HepG2 (cell line): ENCODE measurements around the gene MCU. TPM values are rescaled to one million over a fixed set of nuclear protein-coding genes. Genes with fewer than 3 reads are reported as not detected.

Experiments
- ATAC-seq: fragments of 200-7000 bp; cut with Tn5 transposase; 3 replicates; pipeline ENCODE4 v1.9.1; 2020; ENCODE audit warnings: mild to moderate bottlenecking, moderate library complexity
- BruUV-seq: library from RNA; stranded (reverse); fragments of 400-500 nt; replicated peaks from 2 replicates; lab custom pipeline; 2021; lab: Mats Ljungman, UMichigan
- CTCF ChIA-PET: fragments of 300-600 bp; formaldehyde crosslinking; extraction: SDS; loops from one replicate; lab custom pipeline; 2021; ENCODE audit warnings: low total read pairs, inconsistent platforms, low intra/inter-chr PET ratio; lab: Yijun Ruan, JAX
- POLR2A ChIA-PET: fragments of 350-600 bp; sonication (Branson Sonifier 250); formaldehyde crosslinking; loops from one replicate; lab custom pipeline; 2020; ENCODE audit warnings: antibody characterized with exemption, inconsistent platforms; lab: Yijun Ruan, JAX
- DNase-seq: peaks from one replicate; pipeline ENCODE4 v3.0.0-alpha.2; 2015; ENCODE audit warnings: low spot score
- FAIRE-seq: peaks from 3 replicates; lab custom pipeline; 2011; peaks lifted over from hg19 to GRCh38; lab: Jason Lieb, UNC
- H2AFZ ChIP-seq: one replicate; pipeline ENCODE4 v1.6.1; 2011; ENCODE audit warnings: low read length, inconsistent platforms
- H3K27ac ChIP-seq: fragments of 300-600 bp; 3 replicates; pipeline ENCODE4 v1.8.0; 2011; ENCODE audit warnings: mixed run types, mild to moderate bottlenecking, mixed read lengths, low read length, inconsistent platforms; ENCODE audit not compliant: insufficient read depth; ENCODE audit errors: extremely low read length
- H3K27me3 ChIP-seq, 2 experiments: fragments of 200-600 bp in 1 of 2; 2 replicates in 1 of 2; 3 replicates in 1 of 2; pipeline versions ENCODE4 v1.6.0 to v1.8.0; 2011; ENCODE audit warnings: low read length in 2 of 2, mild to moderate bottlenecking in 2 of 2, moderate library complexity in 2 of 2, inconsistent platforms in 1 of 2; ENCODE audit not compliant: insufficient read depth in 2 of 2, control insufficient read depth in 1 of 2
- H3K36me3 ChIP-seq, 2 experiments: fragments of 200-600 bp in 1 of 2; replicated peaks in 1 of 2; 2 replicates in 1 of 2; 3 replicates in 1 of 2; pipeline versions ENCODE4 v1.5.1 to v1.8.0; 2011; ENCODE audit warnings: low read length in 2 of 2, inconsistent platforms in 1 of 2; ENCODE audit not compliant: insufficient read depth in 2 of 2, control insufficient read depth in 1 of 2
- H3K4me1 ChIP-seq: 2 replicates; pipeline ENCODE4 v1.5.1; 2012; ENCODE audit warnings: low read length, inconsistent platforms; ENCODE audit not compliant: insufficient read depth
- H3K4me2 ChIP-seq: 2 replicates; pipeline ENCODE4 v1.6.0; 2011; ENCODE audit warnings: low read depth, low read length, inconsistent platforms
- H3K4me3 ChIP-seq, 3 experiments: fragments of 200-600 bp in 1 of 3; sonication (generic), shearing (Covaris generic) in 1 of 3; replicated peaks in 1 of 3; 2 replicates each; pipeline ENCODE4 v1.5.1; 2011 to 2016; ENCODE audit warnings: low read length in 3 of 3, inconsistent platforms in 2 of 3, low read depth in 2 of 3, mild to moderate bottlenecking in 2 of 3, control low read depth in 1 of 3, mixed read lengths in 1 of 3; ENCODE audit not compliant: insufficient read depth in 1 of 3
- H3K79me2 ChIP-seq: one replicate; pipeline ENCODE4 v1.6.1; 2011; ENCODE audit warnings: low read length, inconsistent platforms; ENCODE audit not compliant: insufficient read depth
- H3K9ac ChIP-seq: 2 replicates; pipeline ENCODE4 v1.6.0; 2011; ENCODE audit warnings: mild to moderate bottlenecking, low read depth, low read length, inconsistent platforms; ENCODE audit not compliant: insufficient read depth
- H3K9me3 ChIP-seq: 2 replicates; pipeline ENCODE4 v1.5.1; 2012; ENCODE audit warnings: mild to moderate bottlenecking, low read length
- H4K20me1 ChIP-seq: 2 replicates; pipeline ENCODE4 v1.6.0; 2011; ENCODE audit warnings: inconsistent platforms, mild to moderate bottlenecking, low read length, moderate library complexity; ENCODE audit not compliant: insufficient read depth
- FOXC1 ChIP-seq: sonication (generic); formaldehyde crosslinking; IDR thresholded peaks from 2 replicates; pipeline ENCODE4 v1.8.0; 2022; ENCODE audit warnings: mild to moderate bottlenecking, missing genetic modification reagents, borderline replicate concordance
- GZF1 ChIP-seq: sonication (generic); formaldehyde crosslinking; IDR thresholded peaks from 2 replicates; pipeline ENCODE4 v1.5.1; 2020; ENCODE audit warnings: mild to moderate bottlenecking, missing genetic modification reagents
- MAFF ChIP-seq: IDR thresholded peaks from 2 replicates; pipeline ENCODE4 v1.6.1; 2011; ENCODE audit warnings: low read depth, low read length, improper control_type of control experiment
- MXD4 ChIP-seq: IDR thresholded peaks from 2 replicates; pipeline ENCODE4 v1.6.1; 2016; ENCODE audit warnings: mild to moderate bottlenecking, missing biosample characterization, missing genetic modification reagents
- RARG ChIP-seq: sonication (generic); formaldehyde crosslinking; IDR thresholded peaks from 2 replicates; pipeline ENCODE4 v1.4.0; 2020; ENCODE audit warnings: low read depth, mild to moderate bottlenecking, missing genetic modification reagents
- ZIK1 ChIP-seq: sonication (generic); formaldehyde crosslinking; IDR thresholded peaks from 2 replicates; pipeline ENCODE4 v1.5.0; 2020; ENCODE audit warnings: mild to moderate bottlenecking, low read depth, missing genetic modification reagents, borderline replicate concordance
- ZNF143 ChIP-seq: sonication (generic); formaldehyde crosslinking; IDR thresholded peaks from 2 replicates; pipeline ENCODE4 v1.4.0; 2020; ENCODE audit warnings: missing genetic modification reagents
- ZNF678 ChIP-seq: sonication (generic); formaldehyde crosslinking; IDR thresholded peaks from 2 replicates; pipeline ENCODE4 v1.4.0; 2020; ENCODE audit warnings: mild to moderate bottlenecking, missing genetic modification reagents
- ZNF724P ChIP-seq: sonication (generic); formaldehyde crosslinking; IDR thresholded peaks from 2 replicates; pipeline ENCODE4 v1.8.0; 2022; ENCODE audit warnings: missing genetic modification reagents, borderline replicate concordance
- WGBS: methylation state at CpG from one replicate; pipeline ENCODE4 v1.1.6; 2017; ENCODE audit warnings: low lambda C conversion rate; 5-methylcytosine and 5-hydroxymethylcytosine counted together
- in situ Hi-C: cut with HindIII; loops from 2 replicates; pipeline ENCODE4 v1.10.0; 2017; ENCODE audit warnings: low pct_unique_long_range_greater_than_20kb; ENCODE audit not compliant: extremely low pct_ligation_motif_present
- intact Hi-C: fragments of 100-400 bp; cut with micrococcal nuclease; formaldehyde crosslinking; loops from one replicate; pipeline ENCODE4 v1.10.0; 2022; ENCODE audit not compliant: unreplicated experiment
- polyA plus RNA-seq, 8 experiments: library from polyadenylated mRNA; depleted of rRNA in 3 of 8; stranded (reverse) in 7 of 8; unstranded in 1 of 8; fragments of >200 nt; fragmentation: Illumina TruSeq in 4 of 8; extraction: Trizol in 4 of 8; gene quantifications; 2 replicates each; pipeline versions ENCODE4 v1.2.1 to v1.2.3, GENCODE V29; 2011 to 2016; ENCODE audit warnings: low read depth in 4 of 8, missing spikeins in 1 of 8, mixed read lengths in 1 of 8; ENCODE audit not compliant: insufficient read depth in 1 of 8
- total RNA-seq, 5 experiments: library from RNA; depleted of rRNA; stranded (reverse); fragments of >200 nt; fragmentation: Illumina TruSeq; extraction: Trizol; gene quantifications; 2 replicates each; pipeline ENCODE4 v1.2.3, GENCODE V29; 2016; ENCODE audit warnings: low read depth in 1 of 5
- TF ChIP-seq, protein P1 (sequence below): sonication (generic); formaldehyde crosslinking; IDR thresholded peaks from 2 replicates; pipeline ENCODE4 v1.4.0; 2020; ENCODE audit warnings: mild to moderate bottlenecking, missing genetic modification reagents
- TF ChIP-seq, protein P2 (sequence below): sonication (generic); formaldehyde crosslinking; IDR thresholded peaks from 2 replicates; pipeline ENCODE4 v1.9.0; 2021; ENCODE audit warnings: missing genetic modification reagents, borderline replicate concordance
- TF ChIP-seq, protein P3 (sequence below): sonication (generic); formaldehyde crosslinking; IDR thresholded peaks from 2 replicates; pipeline ENCODE4 v1.8.1; 2023; ENCODE audit warnings: missing genetic modification reagents, inconsistent platforms, borderline replicate concordance
- TF ChIP-seq, protein P4 (sequence below): sonication (generic); formaldehyde crosslinking; IDR thresholded peaks from 2 replicates; pipeline ENCODE4 v1.8.0; 2022; ENCODE audit warnings: mild to moderate bottlenecking, missing genetic modification reagents, borderline replicate concordance
- TF ChIP-seq, protein P5 (sequence below): sonication (generic); formaldehyde crosslinking; IDR thresholded peaks from 2 replicates; pipeline ENCODE4 v1.5.0; 2020; ENCODE audit warnings: missing genetic modification reagents, mild to moderate bottlenecking, borderline replicate concordance

Gene MCU
- total and polyA plus RNA-seq, 2 of the 13 experiments (the other 11 are each of a cell fraction or from before 2014, with no cell fraction given): 25.9 to 64.5 TPM

DNA sequence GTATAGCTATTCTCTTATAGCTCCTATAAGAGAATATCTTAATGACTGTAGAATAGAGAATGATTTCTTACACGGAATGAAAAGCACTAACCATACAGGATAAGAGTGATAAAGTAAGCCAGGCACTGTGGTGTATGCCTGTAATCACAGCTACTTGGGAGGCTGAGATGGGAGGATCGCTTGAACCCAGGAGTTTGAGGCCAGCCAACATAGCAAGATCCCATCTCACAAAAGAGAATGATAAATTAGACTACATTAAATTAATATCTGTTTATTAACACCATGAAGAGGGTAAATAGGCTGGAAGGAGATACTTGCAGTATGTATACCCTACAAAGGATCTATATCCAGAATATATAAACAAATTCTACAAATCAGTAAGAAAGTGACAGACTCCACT is 189.3 kb downstream of the MCU start:
- no TSS peak for BruUV-seq
- H3K4me1 ChIP-seq: no peaks in the 10 kb centered on the region
- TF ChIP-seq ZNF724P (CRISPR knock-in tag) (no peak), MAFF (no peak), MXD4 (CRISPR knock-in tag) (no peak), RARG (CRISPR knock-in tag) (no peak), ZNF678 (CRISPR knock-in tag) (no peak), FOXC1 (CRISPR knock-in tag) (no peak), GZF1 (no peak), ZIK1 (CRISPR knock-in tag) (no peak), ZNF143 (CRISPR knock-in tag) (no peak)
- TF ChIP-seq, protein P1, sequence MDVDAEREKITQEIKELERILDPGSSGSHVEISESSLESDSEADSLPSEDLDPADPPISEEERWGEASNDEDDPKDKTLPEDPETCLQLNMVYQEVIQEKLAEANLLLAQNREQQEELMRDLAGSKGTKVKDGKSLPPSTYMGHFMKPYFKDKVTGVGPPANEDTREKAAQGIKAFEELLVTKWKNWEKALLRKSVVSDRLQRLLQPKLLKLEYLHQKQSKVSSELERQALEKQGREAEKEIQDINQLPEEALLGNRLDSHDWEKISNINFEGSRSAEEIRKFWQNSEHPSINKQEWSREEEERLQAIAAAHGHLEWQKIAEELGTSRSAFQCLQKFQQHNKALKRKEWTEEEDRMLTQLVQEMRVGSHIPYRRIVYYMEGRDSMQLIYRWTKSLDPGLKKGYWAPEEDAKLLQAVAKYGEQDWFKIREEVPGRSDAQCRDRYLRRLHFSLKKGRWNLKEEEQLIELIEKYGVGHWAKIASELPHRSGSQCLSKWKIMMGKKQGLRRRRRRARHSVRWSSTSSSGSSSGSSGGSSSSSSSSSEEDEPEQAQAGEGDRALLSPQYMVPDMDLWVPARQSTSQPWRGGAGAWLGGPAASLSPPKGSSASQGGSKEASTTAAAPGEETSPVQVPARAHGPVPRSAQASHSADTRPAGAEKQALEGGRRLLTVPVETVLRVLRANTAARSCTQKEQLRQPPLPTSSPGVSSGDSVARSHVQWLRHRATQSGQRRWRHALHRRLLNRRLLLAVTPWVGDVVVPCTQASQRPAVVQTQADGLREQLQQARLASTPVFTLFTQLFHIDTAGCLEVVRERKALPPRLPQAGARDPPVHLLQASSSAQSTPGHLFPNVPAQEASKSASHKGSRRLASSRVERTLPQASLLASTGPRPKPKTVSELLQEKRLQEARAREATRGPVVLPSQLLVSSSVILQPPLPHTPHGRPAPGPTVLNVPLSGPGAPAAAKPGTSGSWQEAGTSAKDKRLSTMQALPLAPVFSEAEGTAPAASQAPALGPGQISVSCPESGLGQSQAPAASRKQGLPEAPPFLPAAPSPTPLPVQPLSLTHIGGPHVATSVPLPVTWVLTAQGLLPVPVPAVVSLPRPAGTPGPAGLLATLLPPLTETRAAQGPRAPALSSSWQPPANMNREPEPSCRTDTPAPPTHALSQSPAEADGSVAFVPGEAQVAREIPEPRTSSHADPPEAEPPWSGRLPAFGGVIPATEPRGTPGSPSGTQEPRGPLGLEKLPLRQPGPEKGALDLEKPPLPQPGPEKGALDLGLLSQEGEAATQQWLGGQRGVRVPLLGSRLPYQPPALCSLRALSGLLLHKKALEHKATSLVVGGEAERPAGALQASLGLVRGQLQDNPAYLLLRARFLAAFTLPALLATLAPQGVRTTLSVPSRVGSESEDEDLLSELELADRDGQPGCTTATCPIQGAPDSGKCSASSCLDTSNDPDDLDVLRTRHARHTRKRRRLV: no peak
- TF ChIP-seq, protein P2, sequence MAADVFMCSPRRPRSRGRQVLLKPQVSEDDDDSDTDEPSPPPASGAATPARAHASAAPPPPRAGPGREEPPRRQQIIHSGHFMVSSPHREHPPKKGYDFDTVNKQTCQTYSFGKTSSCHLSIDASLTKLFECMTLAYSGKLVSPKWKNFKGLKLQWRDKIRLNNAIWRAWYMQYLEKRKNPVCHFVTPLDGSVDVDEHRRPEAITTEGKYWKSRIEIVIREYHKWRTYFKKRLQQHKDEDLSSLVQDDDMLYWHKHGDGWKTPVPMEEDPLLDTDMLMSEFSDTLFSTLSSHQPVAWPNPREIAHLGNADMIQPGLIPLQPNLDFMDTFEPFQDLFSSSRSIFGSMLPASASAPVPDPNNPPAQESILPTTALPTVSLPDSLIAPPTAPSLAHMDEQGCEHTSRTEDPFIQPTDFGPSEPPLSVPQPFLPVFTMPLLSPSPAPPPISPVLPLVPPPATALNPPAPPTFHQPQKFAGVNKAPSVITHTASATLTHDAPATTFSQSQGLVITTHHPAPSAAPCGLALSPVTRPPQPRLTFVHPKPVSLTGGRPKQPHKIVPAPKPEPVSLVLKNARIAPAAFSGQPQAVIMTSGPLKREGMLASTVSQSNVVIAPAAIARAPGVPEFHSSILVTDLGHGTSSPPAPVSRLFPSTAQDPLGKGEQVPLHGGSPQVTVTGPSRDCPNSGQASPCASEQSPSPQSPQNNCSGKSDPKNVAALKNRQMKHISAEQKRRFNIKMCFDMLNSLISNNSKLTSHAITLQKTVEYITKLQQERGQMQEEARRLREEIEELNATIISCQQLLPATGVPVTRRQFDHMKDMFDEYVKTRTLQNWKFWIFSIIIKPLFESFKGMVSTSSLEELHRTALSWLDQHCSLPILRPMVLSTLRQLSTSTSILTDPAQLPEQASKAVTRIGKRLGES (CRISPR knock-in tag): no peak
- TF ChIP-seq, protein P3, sequence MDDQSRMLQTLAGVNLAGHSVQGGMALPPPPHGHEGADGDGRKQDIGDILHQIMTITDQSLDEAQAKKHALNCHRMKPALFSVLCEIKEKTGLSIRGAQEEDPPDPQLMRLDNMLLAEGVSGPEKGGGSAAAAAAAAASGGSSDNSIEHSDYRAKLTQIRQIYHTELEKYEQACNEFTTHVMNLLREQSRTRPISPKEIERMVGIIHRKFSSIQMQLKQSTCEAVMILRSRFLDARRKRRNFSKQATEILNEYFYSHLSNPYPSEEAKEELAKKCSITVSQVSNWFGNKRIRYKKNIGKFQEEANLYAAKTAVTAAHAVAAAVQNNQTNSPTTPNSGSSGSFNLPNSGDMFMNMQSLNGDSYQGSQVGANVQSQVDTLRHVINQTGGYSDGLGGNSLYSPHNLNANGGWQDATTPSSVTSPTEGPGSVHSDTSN (CRISPR knock-in tag): no peak
- TF ChIP-seq, protein P4, sequence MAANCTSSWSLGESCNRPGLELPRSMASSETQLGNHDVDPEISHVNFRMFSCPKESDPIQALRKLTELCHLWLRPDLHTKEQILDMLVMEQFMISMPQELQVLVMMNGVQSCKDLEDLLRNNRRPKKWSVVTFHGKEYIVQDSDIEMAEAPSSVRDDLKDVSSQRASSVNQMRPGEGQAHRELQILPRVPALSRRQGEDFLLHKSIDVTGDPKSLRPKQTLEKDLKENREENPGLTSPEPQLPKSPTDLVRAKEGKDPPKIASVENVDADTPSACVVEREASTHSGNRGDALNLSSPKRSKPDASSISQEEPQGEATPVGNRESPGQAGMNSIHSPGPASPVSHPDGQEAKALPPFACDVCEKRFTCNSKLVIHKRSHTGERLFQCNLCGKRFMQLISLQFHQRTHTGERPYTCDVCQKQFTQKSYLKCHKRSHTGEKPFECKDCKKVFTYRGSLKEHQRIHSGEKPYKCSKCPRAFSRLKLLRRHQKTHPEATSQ (CRISPR knock-in tag): no peak
- TF ChIP-seq, protein P5, sequence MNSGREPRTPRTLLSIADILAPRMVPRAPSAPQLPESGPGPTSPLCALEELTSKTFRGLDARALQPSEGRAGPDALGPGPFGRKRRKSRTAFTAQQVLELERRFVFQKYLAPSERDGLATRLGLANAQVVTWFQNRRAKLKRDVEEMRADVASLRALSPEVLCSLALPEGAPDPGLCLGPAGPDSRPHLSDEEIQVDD (CRISPR knock-in tag): no peak

More for the DNA sequence above, 189.3 kb downstream of the MCU start:
- no peak for FAIRE-seq
- peaks cover 0 to 2% of the 10 kb centered on the region in 2 experiments; a peak in 3 of 5 replicates for H3K36me3 ChIP-seq
- no peak overlapping the region for H3K4me2 ChIP-seq
- POLR2A ChIA-PET: no interaction called here
- 98% methylated on average over 2 of the region's 2 CpGs for WGBS
- no peaks in the 10 kb centered on the region for H3K79me2 ChIP-seq
- H2AFZ ChIP-seq: no peak overlapping the region
- DNase-seq: no peak
- no peak overlapping the region for H3K4me3 ChIP-seq
- CTCF ChIA-PET: no interaction called here
- ATAC-seq: no peak
- H3K9ac ChIP-seq: no peak overlapping the region
- intact Hi-C loops (no loop called here), in situ Hi-C loops (no loop called here)
- no peaks in the 10 kb centered on the region for H4K20me1 ChIP-seq
- H3K27me3 ChIP-seq: no peaks in the 10 kb centered on the region
- H3K9me3 ChIP-seq: no peaks in the 10 kb centered on the region
- no peak overlapping the region for H3K27ac ChIP-seq
